GM21825 (cell line): ENCODE data around the gene PSMC4.
A peak's percentile ranks its signal among the peaks of the same experiment; 100 is the strongest.

Experiments
- ATAC-seq: cut with Tn5 transposase; IDR thresholded peaks from one replicate; pipeline ENCODE4 v1.9.1; 2021; ENCODE audit warnings: mild to moderate bottlenecking, moderate library complexity; ENCODE audit not compliant: unreplicated experiment

The PSMC4 gene

DNA sequence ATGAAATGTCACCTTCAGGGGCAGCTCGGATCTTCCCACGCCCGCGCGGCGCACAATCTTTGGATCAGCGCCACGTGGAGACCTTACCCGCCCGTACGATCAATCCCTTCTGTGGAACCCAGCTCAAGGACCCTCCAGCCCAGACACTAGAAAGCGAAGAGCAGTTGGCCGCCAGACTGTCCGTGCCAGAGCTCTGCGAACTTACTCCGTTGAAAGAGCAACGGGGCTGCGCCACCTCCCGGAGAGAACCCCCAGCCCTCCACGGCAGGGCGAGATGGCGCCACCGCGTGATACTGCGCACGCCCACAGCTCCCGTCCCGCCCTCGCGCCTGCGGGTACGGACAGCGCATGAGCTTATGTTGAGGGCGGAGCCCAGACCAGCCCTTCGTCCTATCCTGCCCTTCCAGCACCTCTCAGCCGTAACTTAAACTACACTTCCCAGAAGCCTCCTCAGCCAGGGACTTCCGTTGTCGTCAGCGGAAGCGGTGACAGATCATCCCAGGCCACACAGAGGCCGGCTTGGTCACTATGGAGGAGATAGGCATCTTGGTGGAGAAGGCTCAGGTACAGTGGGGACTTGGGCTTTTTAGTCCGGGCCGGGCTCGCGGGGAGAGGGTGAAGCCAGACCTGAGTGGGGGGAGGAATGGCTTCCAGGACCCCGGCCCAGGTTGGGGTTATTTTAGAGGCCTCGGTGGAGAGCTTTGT is at the start of gene PSMC4:
TSS of gene PSMC4 (plus strand) at position 491 of the 705 bp plus-strand sequence. CDS start at position 529, 38 bp downstream.
- peak; percentile 91 for ATAC-seq

DNA sequence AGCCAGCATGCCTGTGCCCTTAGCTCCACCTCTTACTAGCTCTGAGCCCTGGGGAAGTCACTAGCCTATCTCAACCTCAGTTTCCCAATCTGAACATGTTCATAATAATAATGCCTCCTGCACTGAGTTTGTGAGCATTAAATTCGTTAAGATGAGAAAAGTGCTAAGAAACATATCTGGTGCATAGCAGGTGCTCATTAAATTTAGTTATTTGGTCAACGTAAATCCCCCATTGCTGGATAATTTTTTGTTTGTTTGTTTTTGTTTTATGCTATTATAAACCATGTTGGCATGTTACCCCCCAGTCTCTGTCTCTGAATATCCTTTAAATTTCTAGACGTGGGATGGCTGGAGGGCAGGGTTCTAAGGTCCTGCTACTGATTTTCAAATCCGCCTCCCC is 47.1 kb upstream of the PSMC4 start:
- ATAC-seq, result no peak

DNA sequence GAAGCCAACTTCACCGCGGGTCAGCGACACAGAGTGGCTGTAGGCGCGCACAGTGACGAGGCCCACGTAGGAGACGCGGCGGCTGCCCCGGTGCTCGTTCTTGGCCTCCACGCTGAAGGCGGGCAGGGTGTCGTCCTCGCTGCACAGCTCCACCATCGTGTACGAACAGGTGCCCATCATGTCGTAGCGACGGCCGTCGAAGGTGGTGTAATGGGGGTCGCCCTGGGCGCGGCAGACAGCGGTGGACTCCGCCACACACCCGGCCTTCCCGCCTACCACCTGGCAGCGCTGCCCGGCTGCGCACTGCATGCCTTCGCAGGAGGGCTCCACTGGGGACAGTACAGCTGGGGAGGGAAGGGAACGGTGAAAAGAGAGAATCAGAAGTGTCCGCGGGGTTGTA is 46.6 kb upstream of the PSMC4 start:
- no peak for ATAC-seq

DNA sequence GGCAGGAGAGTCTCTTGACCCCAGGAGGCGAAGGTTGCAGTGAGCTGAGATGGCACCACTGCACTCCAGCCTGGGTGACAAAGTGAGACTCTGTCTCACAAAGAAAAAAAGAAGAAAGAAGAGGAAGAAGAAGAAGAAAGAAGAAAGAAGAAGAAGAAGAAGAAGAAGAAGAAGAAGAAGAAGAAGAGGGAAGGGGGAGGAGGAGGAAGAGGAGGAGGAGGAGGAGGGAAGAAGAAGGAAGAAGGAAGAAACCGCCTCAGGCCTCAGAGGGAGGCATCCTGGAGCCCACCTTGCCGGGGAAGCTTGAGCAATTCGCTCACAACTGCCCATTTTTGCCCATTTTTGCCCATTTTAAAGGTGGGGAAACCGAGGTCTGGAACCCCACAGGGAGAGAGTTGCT is 46.0 kb upstream of the PSMC4 start:
- ATAC-seq, result no peak

DNA sequence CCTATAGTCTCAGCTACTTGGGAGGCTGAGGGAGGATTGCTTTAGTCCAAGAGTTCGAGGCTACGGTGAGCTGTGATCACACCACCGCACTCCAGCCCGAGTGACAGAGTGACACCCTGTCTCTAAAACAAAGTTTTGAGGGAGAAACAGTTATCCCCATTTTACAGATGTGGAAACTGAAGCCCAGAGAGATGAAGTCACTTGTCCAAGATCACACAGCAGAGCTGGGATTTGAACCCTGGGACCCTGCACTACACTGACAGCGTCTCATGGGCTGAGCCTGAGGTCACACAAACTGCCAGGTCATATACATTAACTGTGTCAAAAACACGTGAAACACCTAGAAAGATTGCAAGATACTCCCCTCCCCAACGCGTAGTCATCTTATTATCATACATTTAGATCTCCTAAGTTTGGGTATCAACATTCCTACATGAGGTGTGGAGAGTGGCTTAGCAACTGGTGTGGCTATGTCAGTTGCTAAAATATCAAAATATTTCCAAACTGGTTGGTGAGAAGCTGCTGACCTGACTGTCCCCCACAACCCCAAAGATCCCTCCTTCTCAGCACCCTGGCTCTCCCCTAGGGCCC is 44.7 kb upstream of the PSMC4 start:
- no peak for ATAC-seq

DNA sequence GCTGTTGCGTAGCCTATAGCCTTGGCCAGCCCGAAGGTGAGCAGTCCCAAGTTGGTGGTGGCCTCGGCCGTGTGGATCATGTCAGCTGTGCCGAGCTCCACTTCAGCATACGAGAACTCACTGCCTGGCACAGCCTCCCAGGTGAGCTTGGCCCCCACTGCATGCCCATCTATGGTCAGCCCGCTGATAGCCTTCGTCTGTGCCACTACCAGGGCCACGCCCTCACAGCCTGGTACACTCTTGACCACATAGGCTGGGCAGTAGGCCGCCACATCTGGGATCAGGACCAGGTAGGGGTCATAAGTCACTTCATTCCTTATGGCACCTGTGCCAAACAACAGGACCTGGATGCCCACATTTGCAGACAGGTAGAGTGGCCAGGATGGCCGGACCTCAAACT is 43.9 kb upstream of the PSMC4 start:
- ATAC-seq, result no peak

DNA sequence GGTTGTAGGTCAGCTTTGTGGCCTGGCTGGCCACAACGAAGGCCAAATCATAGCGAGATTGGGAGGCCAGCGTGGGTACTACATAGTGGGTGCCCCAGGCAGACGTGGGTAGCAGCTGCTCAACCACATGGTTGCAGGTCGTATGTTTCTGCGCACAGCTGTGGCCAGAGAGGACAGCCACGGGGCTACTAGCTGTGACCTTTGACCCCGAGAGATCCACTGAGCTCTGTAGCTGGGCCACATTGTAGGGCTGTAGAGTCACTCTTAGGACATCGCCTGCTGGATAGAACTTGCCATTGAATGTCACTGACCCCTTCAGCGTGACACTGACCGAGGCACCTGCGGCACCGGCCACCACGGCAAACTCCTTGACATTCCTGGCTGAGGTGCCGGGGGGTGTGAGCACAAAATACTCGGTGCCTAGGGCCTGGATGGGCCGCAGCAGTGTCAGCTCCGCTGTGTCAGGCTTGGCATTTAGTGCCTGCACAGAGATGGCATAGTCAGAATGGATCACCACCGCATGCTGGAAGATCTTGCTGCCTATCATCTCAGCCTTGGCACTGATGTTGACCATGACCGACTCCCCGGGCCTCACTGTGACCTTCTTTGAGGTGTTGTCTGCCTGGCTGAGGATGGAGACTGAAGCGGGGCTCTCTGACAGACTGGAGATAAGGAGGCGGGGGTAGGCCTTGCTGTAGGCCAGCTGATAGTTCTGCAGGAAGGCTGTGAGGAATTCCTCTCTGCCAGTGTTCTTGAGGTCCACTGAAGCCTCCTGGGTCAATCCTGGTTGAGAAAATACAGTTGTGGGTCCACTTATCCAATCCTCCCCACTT is 43.2 kb upstream of the PSMC4 start:
- no peak for ATAC-seq

DNA sequence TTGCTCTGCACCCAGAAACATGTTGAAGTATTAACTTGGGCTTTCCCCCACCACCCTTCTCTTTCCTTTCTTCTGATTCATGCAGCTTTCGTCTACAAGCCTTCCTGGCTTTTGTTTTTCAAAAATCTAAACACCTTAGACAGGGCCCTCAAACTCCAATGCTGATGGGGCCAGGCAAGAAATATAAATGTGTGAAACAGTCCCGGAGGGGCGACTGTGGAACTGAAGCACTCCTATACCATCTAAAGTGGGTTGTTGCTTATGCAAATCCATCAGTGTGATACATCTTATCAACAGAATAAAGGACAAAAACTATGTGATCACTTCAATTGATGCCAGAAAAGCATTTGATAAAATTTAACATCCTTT is 42.6 kb upstream of the PSMC4 start:
- no peak for ATAC-seq

DNA sequence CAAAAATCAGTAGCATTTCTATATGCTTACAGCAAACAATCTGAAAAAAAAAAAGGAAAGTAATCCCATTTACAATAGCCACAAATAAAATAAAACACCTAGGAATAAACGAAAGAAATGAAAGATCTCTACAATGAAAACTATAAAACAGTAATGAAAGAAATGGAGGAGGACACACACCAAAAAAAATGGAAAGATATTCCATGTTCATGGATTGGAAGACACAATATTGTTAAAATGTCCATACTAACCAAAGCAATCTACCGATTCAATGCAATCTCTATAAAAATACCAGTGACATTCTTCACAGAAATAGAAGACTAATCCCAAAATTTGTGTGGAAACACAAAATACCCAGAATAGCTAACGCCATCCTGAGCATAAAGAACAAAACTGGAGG is 41.2 kb upstream of the PSMC4 start:
- no peak for ATAC-seq

DNA sequence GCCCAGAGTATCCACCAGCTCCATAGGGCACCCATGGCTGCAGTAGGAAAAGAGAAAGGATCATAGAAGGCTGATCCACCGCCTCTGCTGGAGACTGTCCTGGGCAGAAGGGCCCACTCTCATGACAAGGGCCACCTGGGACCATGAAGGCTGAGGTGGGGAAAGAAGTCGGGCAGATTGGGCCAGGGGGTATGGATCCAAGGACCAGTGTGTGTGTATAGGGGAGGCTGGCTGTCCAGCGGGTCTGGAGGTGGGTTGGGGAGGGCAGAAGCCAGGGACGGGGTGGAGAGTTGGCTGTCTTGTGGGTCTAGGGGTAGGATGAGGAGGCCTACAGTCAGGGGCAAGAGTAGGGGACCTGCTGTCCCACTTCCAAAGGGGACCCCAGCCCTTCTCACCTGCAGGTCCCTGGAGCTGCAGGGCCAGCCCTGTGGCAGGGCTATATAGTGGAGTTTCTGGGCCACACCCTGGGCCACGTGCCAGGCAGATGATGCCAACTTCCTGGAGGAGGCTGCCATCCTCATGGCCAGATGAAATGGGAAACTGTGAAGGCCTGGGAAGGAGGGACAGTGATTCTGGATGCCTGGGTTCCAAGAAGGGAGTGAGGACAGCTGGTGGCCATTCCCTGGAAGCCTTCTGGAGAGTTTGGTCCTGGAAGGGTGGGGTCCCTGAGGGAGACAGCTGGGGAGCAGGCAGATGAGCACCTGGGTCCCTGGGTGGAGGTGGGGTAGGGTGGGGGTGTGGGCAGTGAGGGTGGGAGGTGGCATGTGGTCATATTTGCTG is 36.2 kb upstream of the PSMC4 start, which contains the start of gene FCGBP:
TSS of gene FCGBP (minus strand) at position 51 of the 780 bp plus-strand sequence.
- no peak for ATAC-seq

DNA sequence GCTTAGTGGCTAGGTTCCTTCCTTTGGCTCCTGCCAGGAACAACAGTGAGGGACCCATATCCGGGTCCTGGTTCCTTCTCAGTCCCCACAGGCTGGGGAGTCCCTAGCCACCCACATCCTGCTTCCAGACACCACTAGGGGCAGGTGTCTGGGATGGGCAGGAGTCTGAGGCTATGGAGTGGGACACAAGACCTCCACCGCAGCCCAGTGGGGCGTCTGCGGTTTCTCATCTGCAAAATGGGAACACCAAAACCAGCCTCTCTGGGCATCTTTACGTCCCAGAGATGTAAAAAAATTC is 35.7 kb upstream of the PSMC4 start:
- no peak for ATAC-seq

DNA sequence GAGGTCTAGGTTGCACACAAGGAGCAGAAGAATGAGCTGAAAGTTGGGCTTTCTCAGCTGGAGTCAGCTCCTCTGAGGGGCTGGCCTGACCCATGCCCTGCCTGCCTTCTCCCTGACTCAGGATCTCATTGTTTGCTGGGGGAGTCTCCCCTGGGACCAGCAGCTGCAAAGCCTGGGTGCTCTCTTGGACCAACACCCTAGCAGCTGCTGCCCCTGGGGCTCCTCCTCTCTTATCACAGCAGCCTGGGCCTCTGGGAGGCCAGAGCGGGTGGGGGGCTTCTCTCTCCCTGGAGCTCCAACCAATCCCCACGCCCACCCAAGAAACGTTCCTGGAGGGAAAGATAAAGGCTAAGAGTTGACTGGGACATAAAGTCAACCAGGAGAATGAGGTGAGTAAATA is 34.9 kb upstream of the PSMC4 start:
- ATAC-seq, result no peak

DNA sequence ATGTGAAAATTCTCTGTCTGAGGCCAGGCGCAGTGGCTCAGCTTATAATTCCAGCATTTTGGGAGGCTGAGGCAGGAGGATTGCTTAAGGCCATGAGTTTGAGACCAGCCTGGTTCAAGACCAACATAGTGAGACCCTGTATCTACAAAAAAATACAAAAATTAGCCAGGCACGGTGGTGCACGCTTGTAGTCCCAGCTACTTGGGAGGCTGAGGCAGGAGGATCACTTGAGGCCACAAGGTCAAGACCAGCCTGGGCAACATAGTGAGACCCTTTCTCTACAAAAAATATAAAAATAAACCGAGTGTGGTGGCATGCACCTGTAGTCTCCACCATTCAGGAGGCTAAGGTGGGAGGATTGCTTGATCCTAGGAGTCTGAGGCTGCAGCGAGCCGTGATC is 34.3 kb upstream of the PSMC4 start:
- no peak for ATAC-seq

DNA sequence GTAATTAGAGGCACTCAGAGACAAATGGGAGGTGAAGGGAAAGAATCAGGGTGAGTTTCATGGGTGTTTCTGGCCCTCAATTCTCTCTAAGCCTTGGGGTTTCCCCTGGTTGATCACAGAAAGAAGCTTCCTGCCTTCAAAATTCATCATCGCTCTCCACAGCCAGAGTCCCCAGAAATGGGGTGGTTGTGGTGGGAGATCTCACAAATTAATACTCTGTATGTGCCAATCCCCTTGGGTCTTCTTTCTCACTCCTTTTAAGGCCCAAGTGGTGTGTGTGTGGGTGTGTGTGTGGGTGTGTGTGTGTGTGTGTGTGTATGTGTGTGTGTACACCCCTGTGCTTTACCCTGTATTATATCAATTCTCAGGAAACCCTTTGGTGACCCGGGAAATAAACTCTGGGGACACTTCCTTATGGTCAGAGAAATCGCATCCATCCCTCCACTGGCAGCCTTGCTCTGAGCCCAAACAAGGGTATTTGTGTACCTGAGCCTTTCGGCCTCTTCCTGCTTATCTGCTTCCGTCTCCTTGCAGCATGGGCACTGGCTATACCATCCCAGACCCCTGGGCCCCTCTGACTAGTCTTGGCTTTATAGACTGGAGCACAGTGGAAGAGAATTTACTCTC is 33.8 kb upstream of the PSMC4 start:
- no peak for ATAC-seq

DNA sequence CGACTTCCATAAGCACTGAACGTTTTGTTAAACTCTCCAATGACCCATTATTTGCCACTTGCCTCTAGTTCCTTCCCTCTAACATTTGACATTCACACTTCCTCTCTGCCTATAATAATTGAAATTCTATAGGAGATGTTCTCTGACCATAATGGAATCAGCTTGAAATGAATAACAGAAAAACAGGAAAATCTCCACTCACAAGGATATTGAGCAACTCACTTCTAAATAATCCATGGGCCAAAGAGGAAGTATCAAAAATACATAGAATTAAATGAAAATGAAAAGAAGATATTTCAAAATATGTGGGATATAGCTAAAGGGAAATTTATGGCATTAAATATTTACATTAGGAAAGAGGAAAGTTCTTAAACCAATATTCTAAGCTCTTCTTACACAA is 33.2 kb upstream of the PSMC4 start:
- no peak for ATAC-seq

DNA sequence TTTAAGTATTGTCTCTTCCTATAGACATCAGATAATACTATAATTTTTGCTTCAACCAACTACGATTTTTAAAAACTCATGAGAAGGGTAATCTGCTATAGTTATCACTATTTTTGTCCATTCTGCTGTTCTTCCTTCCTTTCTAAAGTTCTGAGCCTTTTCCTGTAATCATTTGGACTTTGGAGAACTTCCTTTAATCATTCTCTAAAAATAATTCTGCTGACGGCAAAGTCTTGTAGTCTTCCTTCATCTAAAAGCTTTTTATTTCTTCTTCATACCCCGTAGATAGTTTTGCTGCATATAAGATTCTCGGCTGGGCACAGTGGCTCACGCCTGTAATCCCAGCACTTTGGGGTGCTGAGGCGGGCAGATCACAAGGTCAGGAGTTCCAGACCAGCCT is 31.4 kb upstream of the PSMC4 start:
- ATAC-seq, result no peak

DNA sequence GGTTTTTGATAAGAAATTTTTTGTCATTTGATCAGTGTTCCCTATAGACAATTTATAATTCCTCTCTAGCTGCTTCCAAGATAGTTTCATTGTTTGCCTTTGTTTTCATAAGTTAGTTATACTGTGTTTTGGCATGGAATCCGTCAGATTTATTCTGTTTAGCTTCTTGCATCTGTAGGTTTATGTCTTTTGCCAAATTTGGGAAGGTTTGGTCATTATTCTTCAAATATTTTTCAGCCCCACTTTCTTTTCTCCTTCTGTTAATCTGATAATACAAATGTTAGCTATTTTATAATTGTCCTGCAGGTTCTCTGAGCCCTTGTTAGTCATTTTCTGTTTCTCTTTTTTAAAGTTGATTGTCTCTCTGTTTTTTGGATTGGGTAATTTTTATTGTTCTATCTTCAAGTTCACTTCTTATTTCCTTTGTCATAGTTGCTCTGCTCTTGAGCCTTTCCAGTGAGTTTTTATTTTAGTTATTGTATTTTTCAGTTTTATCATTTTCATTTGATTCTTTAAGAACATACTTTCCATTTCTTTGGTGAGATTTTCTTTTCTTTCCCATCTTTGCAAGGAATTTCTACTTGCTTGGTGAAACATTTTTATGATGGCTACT is 30.6 kb upstream of the PSMC4 start:
- ATAC-seq, result no peak

DNA sequence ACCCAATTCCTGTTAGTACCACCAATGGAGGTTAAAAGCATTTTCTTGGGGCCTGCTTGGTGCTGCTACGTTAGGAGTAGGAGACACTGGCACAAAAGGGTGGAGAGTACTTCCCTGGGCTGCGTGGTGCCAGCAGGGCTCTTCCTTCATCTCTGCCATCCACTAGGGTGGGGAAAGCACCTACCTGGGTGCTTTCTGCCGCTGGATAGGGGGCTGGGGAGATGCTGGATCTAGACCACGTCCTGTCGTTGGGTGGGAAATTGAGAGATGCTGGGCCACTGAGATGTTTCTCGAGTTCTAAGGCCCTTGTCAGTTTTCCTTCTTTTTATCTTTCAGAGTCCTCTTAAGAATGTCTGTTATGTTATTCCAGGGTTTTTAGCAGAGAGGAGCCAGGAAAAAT is 29.8 kb upstream of the PSMC4 start:
- no peak for ATAC-seq

DNA sequence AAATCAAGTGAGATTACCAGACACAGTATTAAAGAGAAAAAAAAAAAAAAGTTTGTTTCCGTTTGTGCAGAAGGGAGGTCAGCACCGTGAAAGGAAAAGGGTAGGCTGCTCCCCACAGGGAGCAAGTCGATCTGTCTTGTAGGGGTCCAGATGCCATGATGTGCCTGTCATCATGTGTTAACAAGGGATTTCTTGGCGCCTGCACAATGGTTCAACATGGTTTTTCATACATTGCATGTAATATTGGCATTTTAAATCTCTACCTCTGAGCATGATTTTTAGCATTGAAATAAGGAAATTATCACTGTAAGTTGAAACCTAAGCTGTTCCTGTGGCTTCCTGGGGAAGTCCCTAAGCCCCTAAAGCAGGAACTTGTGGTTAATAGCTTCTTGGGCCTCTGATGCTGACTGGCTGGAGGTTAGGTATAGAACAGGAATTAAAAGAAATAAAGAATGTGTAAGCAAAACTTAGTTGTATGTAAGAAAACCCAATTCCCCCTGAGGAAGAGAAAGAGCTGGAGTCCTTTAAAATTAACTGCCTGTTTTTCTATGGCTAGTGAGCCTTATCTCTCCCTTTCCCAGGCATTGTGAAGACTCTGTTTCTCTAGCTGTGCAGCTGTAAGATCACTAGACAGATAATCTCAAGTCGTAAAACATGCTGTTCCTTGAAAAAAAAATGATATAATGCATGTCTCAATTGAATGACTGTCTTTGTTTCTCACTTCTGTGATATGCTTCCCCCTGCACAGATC is 29.2 kb upstream of the PSMC4 start:
- ATAC-seq, result peak; percentile 53

DNA sequence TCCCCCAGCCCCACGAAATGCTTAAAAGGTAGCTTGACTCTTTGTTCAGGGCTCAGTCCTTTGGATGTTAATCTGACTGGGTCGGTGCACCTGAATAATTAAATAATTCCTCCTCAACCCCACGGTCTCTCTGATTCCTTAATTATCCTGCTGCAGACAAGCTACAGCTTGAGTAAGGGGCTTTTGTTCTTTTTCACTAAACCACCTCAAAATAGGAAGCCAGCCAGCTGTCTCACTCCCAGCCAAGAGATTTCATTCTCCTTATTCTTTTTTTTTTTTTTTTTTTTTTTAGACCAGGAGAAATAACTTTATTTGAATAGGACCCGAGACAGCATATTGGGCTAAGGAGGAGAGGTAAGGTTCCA is 28.6 kb upstream of the PSMC4 start:
- ATAC-seq, result no peak
